HG03442 (cell line): Measurements from ENCODE around the gene DCUN1D2.
A peak's percentile ranks its signal among the peaks of the same experiment; 100 is the strongest.
"Not testable (repeated sequence)": the region's sequence is repeated elsewhere in the genome, so short reads cannot be mapped to it uniquely, and the experiment has no call there.

Experiments
- ATAC-seq: cut with Tn5 transposase; IDR thresholded peaks from one replicate; pipeline ENCODE4 v1.9.1; 2021; ENCODE audit warnings: mild to moderate bottlenecking, moderate library complexity; ENCODE audit not compliant: unreplicated experiment

The DCUN1D2 gene

DNA sequence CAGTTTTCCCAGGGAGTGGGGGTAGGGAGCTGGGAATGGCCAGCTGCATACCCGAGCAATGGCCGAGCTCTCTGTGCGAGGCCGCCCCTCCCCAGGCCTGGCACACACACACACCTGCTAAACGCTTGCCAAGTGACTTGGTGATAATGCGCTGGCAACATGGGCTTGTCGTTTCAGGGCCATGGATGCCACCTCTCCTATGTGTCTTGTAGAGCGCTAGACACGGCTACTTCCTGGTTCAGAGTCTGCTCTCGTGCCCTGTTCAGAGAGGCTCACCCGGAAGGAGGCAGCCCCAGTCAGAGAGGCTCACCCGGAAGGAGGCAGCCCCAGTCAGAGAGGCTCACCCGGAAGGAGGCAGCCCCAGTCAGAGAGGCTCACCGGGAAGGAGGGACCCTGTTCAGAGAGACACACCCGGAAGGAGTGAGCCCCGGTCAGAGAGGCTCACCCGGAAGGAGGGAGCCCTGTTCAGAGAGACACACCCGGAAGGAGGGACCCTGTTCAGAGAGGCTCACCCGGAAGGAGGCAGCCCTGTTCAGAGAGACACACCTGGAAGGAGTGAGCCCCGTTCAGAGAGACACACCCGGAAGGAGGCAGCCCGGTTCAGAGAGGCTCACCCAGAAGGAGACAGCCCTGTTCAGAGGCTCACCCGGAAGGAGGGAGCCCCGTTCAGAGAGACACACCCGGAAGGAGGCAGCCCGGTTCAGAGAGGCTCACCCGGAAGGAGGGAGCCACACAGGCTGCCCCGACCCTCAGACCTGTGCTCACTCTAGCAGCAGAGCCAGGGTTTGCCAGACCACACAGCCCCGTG is 41.4 kb downstream of the DCUN1D2 start:
- ATAC-seq: peak; percentile 70

GRCh38 chr13:113448545-113448884 is 42.0 kb downstream of the DCUN1D2 start:
- no peak for ATAC-seq

DNA sequence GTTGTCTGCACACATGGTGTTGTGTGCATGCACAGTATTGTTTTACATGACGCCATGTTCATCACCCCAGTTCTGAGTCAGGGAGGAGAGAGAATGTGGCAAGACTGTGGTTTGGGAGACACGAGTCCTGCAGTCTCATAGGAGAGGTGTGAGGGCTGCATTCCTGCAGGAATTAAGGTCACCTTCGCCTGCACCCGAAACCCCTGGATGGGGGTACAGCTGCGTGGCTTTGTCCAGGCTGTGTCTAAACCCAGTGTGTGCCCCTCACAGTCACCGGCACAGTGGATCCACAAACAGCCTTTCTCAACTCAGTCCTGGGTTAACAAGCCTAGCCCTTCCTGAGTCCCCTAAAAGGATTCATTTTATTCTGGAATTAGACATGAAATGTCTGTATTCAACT is 42.9 kb downstream of the DCUN1D2 start:
- ATAC-seq: no peak

DNA sequence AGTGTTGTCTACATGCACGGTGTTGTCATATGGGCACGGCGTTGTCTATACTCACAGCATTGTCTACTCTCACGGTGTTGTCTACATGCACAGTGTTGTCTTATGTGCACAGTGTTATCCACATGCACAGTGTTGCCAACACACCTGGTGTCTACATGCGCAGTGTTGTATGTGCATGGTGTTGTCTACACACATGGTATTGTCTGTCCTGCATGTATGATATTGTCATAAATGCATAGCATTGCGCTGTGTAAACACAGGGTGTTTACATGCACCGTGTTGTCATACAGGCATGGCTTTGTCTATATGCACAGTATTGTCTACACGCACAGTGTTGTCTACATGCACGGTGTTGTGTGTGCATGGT is 44.0 kb downstream of the DCUN1D2 start:
- no peak for ATAC-seq

GRCh38 chr13:113445791-113446487 is 44.6 kb downstream of the DCUN1D2 start:
- no peak for ATAC-seq

DNA sequence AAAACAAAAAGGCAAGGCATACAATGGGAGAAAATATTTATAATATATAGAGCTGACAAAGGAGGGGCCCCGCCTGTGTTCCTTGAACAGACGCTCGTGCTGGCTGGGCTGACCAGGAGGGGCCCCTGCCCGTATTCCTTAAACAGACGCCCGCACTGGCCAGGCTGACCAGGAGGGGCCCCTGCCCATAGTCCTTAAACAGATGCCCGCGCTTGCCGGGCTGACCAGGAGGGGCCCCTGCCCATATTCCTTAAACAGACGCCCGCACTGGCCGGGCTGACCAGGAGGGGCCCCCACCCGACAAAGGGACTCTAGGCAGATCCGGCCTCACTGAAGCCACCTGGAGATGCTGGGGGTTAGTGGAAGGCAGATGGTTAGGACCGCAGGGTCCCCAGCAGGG is 46.5 kb downstream of the DCUN1D2 start:
- ATAC-seq: no peak

DNA sequence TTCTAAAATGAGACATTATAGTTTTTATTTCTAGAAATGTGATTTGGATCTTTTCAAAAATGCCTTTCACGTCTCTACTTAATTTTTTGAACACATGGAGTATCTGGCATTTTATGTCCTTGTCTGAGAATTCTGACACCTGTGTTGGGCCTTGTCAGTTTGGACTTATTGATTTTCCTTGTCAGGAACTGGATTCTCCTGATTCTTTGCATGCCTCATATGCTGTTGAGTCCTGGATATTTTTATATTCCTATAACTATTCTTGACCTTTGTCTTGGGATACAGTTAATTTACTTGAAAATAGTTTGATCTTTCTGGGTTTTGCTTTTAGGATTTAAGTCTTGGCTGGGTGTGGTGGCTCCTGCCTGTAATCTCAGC is 47.5 kb downstream of the DCUN1D2 start:
- no peak for ATAC-seq

DNA sequence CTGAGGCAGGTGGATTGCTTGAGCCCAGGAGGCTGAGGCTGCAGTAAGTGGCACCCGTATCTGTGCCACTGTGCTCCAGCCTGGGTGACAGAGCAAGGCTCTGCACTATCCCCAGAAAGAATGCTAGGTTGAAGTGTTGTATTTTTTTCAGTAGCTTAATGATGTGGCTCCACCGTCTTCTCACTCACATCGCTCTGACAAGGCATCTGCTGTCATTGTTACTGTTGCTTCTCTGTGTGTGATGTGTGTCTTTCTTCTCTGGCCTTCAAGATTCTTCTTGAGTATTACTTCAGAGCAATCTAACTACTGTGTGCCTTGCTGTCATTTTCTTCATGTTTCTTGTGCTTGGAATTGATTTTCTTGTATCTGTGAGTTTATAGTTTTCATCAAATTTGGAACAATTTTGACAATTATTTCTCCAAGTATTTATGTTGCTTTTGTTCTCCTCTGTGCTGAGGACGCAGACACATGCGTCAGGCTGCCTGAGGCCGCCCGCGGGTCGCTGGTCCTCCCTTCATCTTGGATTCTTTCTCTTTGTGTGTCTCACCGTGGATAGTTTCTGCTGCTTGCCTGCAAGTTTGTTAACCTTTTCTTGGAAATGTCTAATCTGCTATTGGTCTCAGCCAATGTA is 48.0 kb downstream of the DCUN1D2 start:
- no peak for ATAC-seq

DNA sequence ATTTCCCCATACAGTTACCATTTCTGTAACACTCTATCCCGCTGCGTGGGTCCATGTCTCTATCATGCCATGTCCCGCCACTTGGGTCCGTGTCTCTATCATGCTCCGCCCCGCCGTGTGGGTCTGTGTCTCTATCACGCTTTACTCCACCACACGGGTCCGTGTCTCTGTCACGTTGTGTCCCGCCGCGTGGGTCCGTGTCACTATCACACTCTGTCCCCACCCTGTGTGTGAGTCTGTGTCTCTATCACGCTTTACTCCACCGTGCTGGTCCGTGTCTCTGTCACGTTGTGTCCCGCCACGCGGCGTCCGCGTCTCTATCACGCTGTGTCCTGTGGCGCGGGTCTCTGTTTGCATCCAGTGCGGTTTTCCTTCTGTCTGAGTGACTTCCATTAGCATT is 48.9 kb downstream of the DCUN1D2 start:
- ATAC-seq: no peak

DNA sequence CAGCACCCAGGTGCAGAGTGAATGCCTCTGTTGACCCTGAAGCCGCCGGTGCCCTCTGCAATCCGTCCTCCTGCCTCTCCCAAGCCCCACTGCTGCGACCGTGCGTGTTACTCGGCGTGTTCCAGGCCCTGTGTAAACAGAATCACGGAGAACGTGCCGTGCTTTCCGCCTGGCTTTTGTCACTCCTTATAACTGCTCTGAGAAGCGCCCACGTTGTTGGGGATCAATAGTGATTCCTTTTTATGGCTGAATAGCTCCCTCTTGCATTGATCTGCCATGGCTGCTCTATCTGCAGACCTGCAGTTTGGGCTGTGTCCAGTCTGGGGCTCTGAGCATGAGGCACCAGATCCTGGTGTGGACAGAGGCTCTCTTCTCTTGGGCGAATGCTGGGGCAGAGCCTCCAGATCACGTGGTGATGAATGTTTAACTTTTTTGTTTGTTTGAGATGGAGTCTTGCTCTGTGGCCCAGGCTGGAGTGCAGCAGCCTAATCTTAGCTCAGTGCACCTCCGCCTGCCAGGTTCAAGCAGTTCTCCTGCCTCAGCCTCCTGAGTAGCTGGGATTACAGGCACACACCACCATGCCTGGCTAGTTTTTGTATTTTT is 53.0 kb downstream of the DCUN1D2 start:
- no peak for ATAC-seq

GRCh38 chr13:113436866-113437265 is 53.6 kb downstream of the DCUN1D2 start:
- not testable (repeated sequence) for ATAC-seq

- ATAC-seq: not testable (repeated sequence)
Measured at GRCh38 chr13:113435907-113436306, 54.6 kb downstream of the DCUN1D2 start.

GRCh38 chr13:113433391-113433916 is 57.1 kb downstream of the DCUN1D2 start:
- ATAC-seq: no peak

GRCh38 chr13:113432506-113433270 is 57.8 kb downstream of the DCUN1D2 start:
- ATAC-seq: no peak

- ATAC-seq: no peak
Measured at GRCh38 chr13:113431171-113431570, 59.3 kb downstream of the DCUN1D2 start.

GRCh38 chr13:113430378-113431110 is 60.0 kb downstream of the DCUN1D2 start:
- ATAC-seq: no peak

DNA sequence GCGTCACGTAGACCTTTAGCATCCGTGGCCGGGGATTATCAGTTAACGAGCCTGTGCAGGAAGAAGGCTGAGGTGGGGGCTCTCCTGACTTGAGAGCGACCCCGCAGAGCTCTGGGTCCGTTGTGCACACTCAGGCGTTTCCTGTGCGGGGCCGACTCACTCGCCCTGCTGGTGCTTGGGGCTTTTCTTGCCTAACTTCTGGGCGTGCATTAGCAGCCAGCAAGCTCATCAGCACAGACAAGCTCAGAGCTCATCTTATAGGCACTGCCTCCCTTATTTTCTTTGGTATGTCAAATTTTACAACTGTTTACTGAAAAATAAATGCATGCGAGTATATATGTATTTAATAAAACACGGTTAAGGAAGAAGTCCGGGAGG is 60.9 kb downstream of the DCUN1D2 start:
- no peak for ATAC-seq

GRCh38 chr13:113428871-113429607 is 61.5 kb downstream of the DCUN1D2 start:
- ATAC-seq: no peak

GRCh38 chr13:113428469-113428865 is 62.0 kb downstream of the DCUN1D2 start:
- no peak for ATAC-seq
